ENCODE measurements around the gene TCF3. TPM values are rescaled to one million over a fixed set of nuclear protein-coding genes. Genes with fewer than 3 reads are reported as not detected.
A peak's percentile ranks its signal among the peaks of the same experiment; 100 is the strongest.

TCF3 gene
- total and polyA plus RNA-seq, 12 donors = 8.5 to 96.0 (median 42.0) TPM

DNA sequence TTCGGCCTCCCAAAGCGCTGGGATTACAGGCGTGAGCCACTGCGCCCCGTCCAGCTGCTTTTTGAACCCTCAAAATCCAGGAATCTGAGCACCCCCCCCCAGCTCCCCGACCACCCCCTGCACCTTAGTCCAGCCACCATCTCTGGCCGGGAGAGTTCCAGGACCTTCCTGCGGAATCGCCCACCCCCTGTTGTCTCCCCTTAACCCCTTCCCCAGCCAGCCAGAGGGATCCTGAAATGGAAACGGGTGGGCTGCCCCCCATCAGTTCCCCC, 59.0 kb downstream of the TCF3 start:
- H3K27me3 ChIP-seq = no peaks in the 10 kb centered on the region

DNA sequence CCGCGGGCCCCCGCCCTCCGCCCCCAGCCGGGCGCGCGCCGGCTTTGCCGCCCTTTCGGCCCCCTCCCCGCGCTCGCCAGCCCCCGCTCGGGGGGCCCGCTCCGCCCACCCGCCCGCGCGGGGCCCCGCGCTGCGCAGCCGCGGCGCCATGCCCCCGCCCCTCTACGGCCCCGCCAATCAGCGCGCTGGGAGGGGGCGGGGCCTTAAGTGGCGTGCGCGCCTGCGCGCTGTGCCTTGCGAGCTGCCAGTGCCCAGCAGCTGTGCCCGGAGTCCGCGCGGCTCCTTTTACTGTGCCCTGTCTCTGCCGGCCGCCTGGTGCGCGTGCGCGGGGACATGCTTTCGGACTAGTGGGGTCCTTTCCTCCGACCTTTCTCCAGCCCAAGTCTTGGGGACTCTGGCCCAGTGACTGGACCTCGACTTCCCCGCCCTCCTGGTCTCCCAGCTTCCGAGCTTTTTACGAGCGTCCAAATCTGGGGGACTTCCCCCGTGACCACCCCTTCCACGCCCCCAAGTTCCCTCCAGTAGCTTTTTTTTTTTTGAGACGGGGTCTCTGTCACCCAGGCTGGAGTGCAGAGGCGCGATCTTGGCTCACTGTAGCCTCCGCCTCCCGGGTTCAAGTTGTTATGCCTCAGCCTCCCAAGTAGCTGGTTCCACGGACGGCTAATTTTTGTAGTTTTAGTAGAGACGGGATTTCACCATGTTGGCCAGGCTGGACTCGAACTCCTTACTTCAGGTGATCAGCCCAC, 59.5 kb downstream of the TCF3 start, which contains the start of gene MBD3:
Gene MBD3, minus strand, starts transcription at position 111 of the 746 bp plus-strand sequence. CDS start 234 bp downstream, outside the sequence.
- H3K9me3 ChIP-seq (replicated peaks in 1 of 3) = no peaks in the 10 kb centered on the region
- H3K27ac ChIP-seq = peak within 1 kb of the TSS; percentile 67 to 100 (median 92)
- H3K36me3 ChIP-seq (replicated peaks in 1 of 2) = peaks cover 0 to 24% of the 10 kb centered on the region in 2 donors
- peak; percentile 94 to 96 (median 95) for DNase-seq
- WGBS, 4 donors = 2 to 7% (median 4%) methylated on average over 12 to 64 of the region's 68 CpGs
- intact Hi-C loops (cut with DNase I) = no loop called here
- peaks cover 12 to 18% of the 10 kb centered on the region in 2 donors for H3K4me1 ChIP-seq (replicated peaks in 1 of 2)
- peak within 1 kb of the TSS; percentile 42 to 94 (median 64) for H3K4me3 ChIP-seq
- no peaks in the 10 kb centered on the region for H3K27me3 ChIP-seq
- TF ChIP-seq, protein P1, sequence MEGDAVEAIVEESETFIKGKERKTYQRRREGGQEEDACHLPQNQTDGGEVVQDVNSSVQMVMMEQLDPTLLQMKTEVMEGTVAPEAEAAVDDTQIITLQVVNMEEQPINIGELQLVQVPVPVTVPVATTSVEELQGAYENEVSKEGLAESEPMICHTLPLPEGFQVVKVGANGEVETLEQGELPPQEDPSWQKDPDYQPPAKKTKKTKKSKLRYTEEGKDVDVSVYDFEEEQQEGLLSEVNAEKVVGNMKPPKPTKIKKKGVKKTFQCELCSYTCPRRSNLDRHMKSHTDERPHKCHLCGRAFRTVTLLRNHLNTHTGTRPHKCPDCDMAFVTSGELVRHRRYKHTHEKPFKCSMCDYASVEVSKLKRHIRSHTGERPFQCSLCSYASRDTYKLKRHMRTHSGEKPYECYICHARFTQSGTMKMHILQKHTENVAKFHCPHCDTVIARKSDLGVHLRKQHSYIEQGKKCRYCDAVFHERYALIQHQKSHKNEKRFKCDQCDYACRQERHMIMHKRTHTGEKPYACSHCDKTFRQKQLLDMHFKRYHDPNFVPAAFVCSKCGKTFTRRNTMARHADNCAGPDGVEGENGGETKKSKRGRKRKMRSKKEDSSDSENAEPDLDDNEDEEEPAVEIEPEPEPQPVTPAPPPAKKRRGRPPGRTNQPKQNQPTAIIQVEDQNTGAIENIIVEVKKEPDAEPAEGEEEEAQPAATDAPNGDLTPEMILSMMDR (IDR thresholded peaks at IDR 0.05) = peak in 4 of 6 experiments; percentile 13 to 55 (median 32)
- peak in 1 of 2 donors; percentile 48 for TF ChIP-seq POLR2A (IDR thresholded peaks at IDR 0.05)

More for the DNA sequence above, 59.0 kb downstream of the TCF3 start:
- H3K4me1 ChIP-seq (replicated peaks in 1 of 2) = peaks cover 12 to 16% of the 10 kb centered on the region in 2 donors
- H3K36me3 ChIP-seq (replicated peaks in 1 of 2) = peaks cover 0 to 27% of the 10 kb centered on the region in 2 donors
- 20 to 43% (median 39%) methylated on average over 1 to 10 of the region's 10 CpGs for WGBS, 4 donors
- H3K4me3 ChIP-seq = peak overlapping the region in 1 of 4 donors; percentile 94
- DNase-seq = no peak
- TF ChIP-seq POLR2A (IDR thresholded peaks at IDR 0.05) = no peak
- TF ChIP-seq, protein P1 (IDR thresholded peaks at IDR 0.05) = no peak
- intact Hi-C loops (cut with DNase I) = no loop called here
- no peak overlapping the region for H3K27ac ChIP-seq
- no peaks in the 10 kb centered on the region for H3K9me3 ChIP-seq (replicated peaks in 1 of 3)

DNA sequence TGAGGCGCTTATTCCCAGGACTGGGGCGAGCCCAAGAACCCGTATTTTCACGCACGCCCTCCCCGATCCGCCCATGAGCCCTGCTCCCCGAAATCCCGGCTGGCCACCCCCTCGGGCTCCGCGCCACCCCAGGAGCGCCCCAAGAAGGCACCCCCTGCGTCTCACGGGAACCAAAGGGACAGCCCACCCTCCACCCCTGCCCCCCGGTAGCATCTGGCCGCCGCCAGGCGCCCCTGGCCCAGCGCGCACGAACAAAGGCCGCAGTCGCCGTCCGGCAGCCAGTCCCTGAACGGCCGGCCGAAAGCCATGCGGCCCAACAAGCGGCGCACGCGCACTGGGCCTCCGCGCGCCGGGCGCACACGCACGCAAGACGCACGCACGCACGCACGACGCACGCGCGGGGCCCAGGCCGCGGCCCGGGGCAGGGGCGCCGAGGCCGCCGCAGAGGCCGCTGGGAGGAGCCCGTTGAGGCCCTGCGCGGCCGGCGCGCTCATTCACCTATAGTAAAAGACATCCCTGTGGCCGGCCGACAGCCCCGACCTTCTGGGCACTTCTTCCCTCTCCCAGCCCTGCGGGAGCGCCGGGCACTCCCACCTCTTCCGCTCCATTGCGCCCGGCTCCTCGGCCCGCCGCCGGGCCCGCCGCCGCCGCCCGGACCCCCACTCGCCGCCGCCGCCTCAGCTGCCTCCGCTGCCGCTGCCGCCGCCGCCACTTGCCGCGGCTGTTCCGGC, 60.2 kb downstream of the TCF3 start:
- TF ChIP-seq, protein P1 (IDR thresholded peaks at IDR 0.05) = peak in 2 of 6 experiments; percentile 5 to 8
- TF ChIP-seq POLR2A (IDR thresholded peaks at IDR 0.05) = peak; percentile 83 to 85
- Histone ChIP-seq H3K36me3 (replicated peaks in 1 of 2) (peaks cover 0 to 16% of the 10 kb centered on the region in 2 donors), H3K9me3 (replicated peaks in 1 of 3) (no peaks in the 10 kb centered on the region), H3K27ac (peak overlapping the region; percentile 67 to 100 (median 92)), H3K4me3 (peak overlapping the region; percentile 1 to 94 (median 58)), H3K27me3 (no peaks in the 10 kb centered on the region), H3K4me1 (replicated peaks in 1 of 2) (peaks cover 12 to 25% of the 10 kb centered on the region in 2 donors)
- 0 to 5% (median 0%) methylated on average over 4 to 94 of the region's 94 CpGs for WGBS, 4 donors
- intact Hi-C loops (cut with DNase I) = no loop called here
- DNase-seq = peak; percentile 83 to 92 (median 87)

- H3K4me3 ChIP-seq = peak overlapping the region; percentile 1 to 94 (median 58)
- peak in 1 of 7 donors; percentile 34 for DNase-seq
- TF ChIP-seq, protein P1 (IDR thresholded peaks at IDR 0.05) = no peak
- TF ChIP-seq POLR2A (IDR thresholded peaks at IDR 0.05) = no peak
- 0 to 2% (median 1%) methylated on average over 15 to 31 of the region's 31 CpGs for WGBS, 4 donors
- peak overlapping the region; percentile 67 to 100 (median 92) for H3K27ac ChIP-seq
- H3K9me3 ChIP-seq (replicated peaks in 1 of 3) = no peaks in the 10 kb centered on the region
- H3K27me3 ChIP-seq = no peaks in the 10 kb centered on the region
- intact Hi-C loops (cut with DNase I) = no loop called here
- H3K36me3 ChIP-seq (replicated peaks in 1 of 2) = peaks cover 0 to 10% of the 10 kb centered on the region in 2 donors
- H3K4me1 ChIP-seq (replicated peaks in 1 of 2) = peaks cover 12 to 28% of the 10 kb centered on the region in 2 donors
Observed at GRCh38 chr19:1591421-1592023, 60.9 kb downstream of the TCF3 start.

Data from adrenal gland (tissue), 12 donors.